ENCODE measurements around the gene WDR43. TPM values are rescaled to one million over a fixed set of nuclear protein-coding genes. Genes with fewer than 3 reads are reported as not detected.

WDR43 gene
- polyA plus RNA-seq, 1 donor (not counting 4 experiments of a cell fraction or from before 2014, with no cell fraction given) = 125 TPM

- no peaks in the 10 kb centered on the region for H3K79me2 ChIP-seq (ENCODE audit: control insufficient read depth, insufficient read depth, low read length)
- no peaks in the 10 kb centered on the region for H4K20me1 ChIP-seq (ENCODE audit: control insufficient read depth, extremely low read depth, insufficient read depth, low read length)
- H3K36me3 ChIP-seq (ENCODE audit: control insufficient read depth in 2 of 2, extremely low read depth in 1 of 2, insufficient read depth in 2 of 2, low read length in 2 of 2) = no peaks in the 10 kb centered on the region
- no peaks in the 10 kb centered on the region for H3K9me1 ChIP-seq (ENCODE audit: control insufficient read depth, extremely low read depth, insufficient read depth, low read length)
- no peak for FAIRE-seq
- TF ChIP-seq EZH2 (IDR thresholded peaks at IDR 0.05; ENCODE audit: low read length) (no peak), CTCF (optimal IDR thresholded peaks at IDR 0.05 in 1 of 3, IDR thresholded peaks at IDR 0.05 in 1 of 3, conservative IDR thresholded peaks at IDR 0.05 in 1 of 3; ENCODE audit: extremely low read depth in 1 of 3, insufficient read depth in 2 of 3, low read length in 3 of 3) (no peak)
- H3K27ac ChIP-seq (ENCODE audit: control insufficient read depth, insufficient read depth, low read length) = no peak overlapping the region
- H3K27me3 ChIP-seq (ENCODE audit: control insufficient read depth, extremely low read depth, insufficient read depth, low read length) = no peaks in the 10 kb centered on the region
- peaks cover 16% of the 10 kb centered on the region for H3K4me1 ChIP-seq (ENCODE audit: control insufficient read depth, extremely low read depth, insufficient read depth, low read length)
- no peak overlapping the region for H3K4me2 ChIP-seq (ENCODE audit: control insufficient read depth, extremely low read depth, insufficient read depth, low read depth, low read length)
- no peak overlapping the region for H3K9ac ChIP-seq (ENCODE audit: control insufficient read depth, extremely low read depth, insufficient read depth, low read length)
- dilution Hi-C loops (cut with MboI; ENCODE audit: extremely low pct_ligation_motif_present, low sequenced_read_pairs) = no loop called here
- no peaks in the 10 kb centered on the region for H3K9me3 ChIP-seq (ENCODE audit: control insufficient read depth, low read depth, low read length)
- no peak overlapping the region for H3K4me3 ChIP-seq (ENCODE audit: control insufficient read depth in 2 of 3, extremely low read depth in 1 of 3, insufficient read depth in 2 of 3, low read depth in 1 of 3, low read length in 3 of 3)
- no peak overlapping the region for H2AFZ ChIP-seq (ENCODE audit: control insufficient read depth, low read length)
- no peak for DNase-seq (ENCODE audit: low read depth, low spot score)
Measured at GRCh38 chr2:28974252-28974651, 79.8 kb downstream of the WDR43 start.

- Histone ChIP-seq H3K27me3 (ENCODE audit: control insufficient read depth, extremely low read depth, insufficient read depth, low read length) (no peaks in the 10 kb centered on the region), H4K20me1 (ENCODE audit: control insufficient read depth, extremely low read depth, insufficient read depth, low read length) (no peaks in the 10 kb centered on the region), H3K79me2 (ENCODE audit: control insufficient read depth, insufficient read depth, low read length) (no peaks in the 10 kb centered on the region), H3K9me1 (ENCODE audit: control insufficient read depth, extremely low read depth, insufficient read depth, low read length) (no peaks in the 10 kb centered on the region), H3K4me3 (ENCODE audit: control insufficient read depth in 2 of 3, extremely low read depth in 1 of 3, insufficient read depth in 2 of 3, low read depth in 1 of 3, low read length in 3 of 3) (no peak overlapping the region), H3K27ac (ENCODE audit: control insufficient read depth, insufficient read depth, low read length) (no peak overlapping the region), H2AFZ (ENCODE audit: control insufficient read depth, low read length) (no peak overlapping the region), H3K4me2 (ENCODE audit: control insufficient read depth, extremely low read depth, insufficient read depth, low read depth, low read length) (no peak overlapping the region), H3K36me3 (ENCODE audit: control insufficient read depth in 2 of 2, extremely low read depth in 1 of 2, insufficient read depth in 2 of 2, low read length in 2 of 2) (no peaks in the 10 kb centered on the region), H3K9ac (ENCODE audit: control insufficient read depth, extremely low read depth, insufficient read depth, low read length) (no peak overlapping the region), H3K4me1 (ENCODE audit: control insufficient read depth, extremely low read depth, insufficient read depth, low read length) (peaks cover 16% of the 10 kb centered on the region), H3K9me3 (ENCODE audit: control insufficient read depth, low read depth, low read length) (no peaks in the 10 kb centered on the region)
- TF ChIP-seq CTCF (optimal IDR thresholded peaks at IDR 0.05 in 1 of 3, IDR thresholded peaks at IDR 0.05 in 1 of 3, conservative IDR thresholded peaks at IDR 0.05 in 1 of 3; ENCODE audit: extremely low read depth in 1 of 3, insufficient read depth in 2 of 3, low read length in 3 of 3) (no peak), EZH2 (IDR thresholded peaks at IDR 0.05; ENCODE audit: low read length) (no peak)
- no peak for DNase-seq (ENCODE audit: low read depth, low spot score)
- no peak for FAIRE-seq
- dilution Hi-C loops (cut with MboI; ENCODE audit: extremely low pct_ligation_motif_present, low sequenced_read_pairs) = no loop called here
Measured at GRCh38 chr2:28975671-28976070, 81.2 kb downstream of the WDR43 start.
